ENCODE measurements around the gene MAGEA1.
"Not testable (repeated sequence)": the region's sequence is repeated elsewhere in the genome, so short reads cannot be mapped to it uniquely, and the experiment has no call there.

The MAGEA1 gene, protein sequence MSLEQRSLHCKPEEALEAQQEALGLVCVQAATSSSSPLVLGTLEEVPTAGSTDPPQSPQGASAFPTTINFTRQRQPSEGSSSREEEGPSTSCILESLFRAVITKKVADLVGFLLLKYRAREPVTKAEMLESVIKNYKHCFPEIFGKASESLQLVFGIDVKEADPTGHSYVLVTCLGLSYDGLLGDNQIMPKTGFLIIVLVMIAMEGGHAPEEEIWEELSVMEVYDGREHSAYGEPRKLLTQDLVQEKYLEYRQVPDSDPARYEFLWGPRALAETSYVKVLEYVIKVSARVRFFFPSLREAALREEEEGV

DNA sequence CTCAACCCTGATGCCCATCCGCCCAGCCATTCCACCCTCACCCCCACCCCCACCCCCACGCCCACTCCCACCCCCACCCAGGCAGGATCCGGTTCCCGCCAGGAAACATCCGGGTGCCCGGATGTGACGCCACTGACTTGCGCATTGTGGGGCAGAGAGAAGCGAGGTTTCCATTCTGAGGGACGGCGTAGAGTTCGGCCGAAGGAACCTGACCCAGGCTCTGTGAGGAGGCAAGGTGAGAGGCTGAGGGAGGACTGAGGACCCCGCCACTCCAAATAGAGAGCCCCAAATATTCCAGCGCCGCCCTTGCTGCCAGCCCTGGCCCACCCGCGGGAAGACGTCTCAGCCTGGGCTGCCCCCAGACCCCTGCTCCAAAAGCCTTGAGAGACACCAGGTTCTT is at the start of gene MAGEA1:
TSS of gene MAGEA1 (plus strand) at position 154 of the 400 bp plus-strand sequence. CDS start 3,106 bp downstream, outside the sequence.
- no peak for DNase-seq (ENCODE audit: low spot score)

DNA sequence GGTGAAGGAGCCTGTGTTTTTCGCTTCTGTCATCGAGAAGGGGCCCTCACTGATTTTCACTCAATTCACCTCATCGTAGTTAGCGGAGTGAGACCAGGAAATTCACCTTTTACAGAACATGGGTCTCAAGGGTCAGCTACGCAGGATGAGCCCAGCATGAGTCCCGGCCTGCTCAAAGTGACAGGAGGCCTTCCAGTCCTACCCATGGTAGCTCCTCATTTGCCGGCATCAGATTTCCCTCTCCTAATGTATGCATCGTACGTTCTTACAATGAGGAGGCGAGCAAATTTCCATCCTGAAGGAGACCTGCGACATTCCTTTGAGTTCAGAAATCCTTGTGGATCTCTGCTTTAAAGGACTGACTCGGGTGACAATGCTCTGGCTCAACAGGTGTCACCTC is 46.2 kb upstream of the MAGEA1 start:
- DNase-seq (ENCODE audit: low spot score): not testable (repeated sequence)

DNA sequence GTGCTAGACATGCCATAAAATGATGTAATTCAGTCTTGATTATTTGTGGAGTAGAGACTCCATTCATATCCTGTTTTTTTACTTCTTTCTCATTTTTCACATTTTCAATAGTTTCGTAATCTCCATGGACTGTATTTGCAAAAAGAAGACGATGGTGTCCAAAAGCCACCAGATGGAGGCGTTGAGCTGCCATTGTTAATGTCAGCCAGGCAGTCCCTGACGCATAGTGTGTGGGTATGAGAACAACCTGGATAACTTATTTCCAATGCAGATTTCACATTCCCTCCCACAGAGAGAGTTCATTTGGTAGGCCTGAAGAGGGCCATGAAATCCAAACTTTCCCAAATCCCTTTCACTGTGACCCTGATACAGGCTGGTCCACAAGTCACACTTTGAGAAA is 40.0 kb upstream of the MAGEA1 start:
- DNase-seq (ENCODE audit: low spot score): not testable (repeated sequence)

DNA sequence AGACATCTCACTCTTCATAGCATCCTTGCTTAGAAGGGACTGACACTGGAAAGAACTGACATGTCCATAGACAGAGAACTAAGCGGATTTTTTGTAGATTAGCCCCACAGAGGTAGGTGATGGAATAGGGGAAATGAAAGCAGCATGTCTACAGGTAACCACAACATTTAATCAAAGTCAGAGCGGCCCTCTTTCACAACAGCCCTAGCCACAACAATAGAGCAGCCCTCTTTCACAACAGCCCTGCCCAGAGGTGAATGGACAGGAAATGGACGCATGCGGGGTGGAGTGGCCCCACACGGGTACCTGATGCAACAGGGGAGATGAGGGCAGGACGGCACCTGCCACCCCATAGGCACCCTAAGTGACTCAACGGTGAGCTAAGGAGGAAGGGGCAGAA is 32.8 kb upstream of the MAGEA1 start:
- DNase-seq (ENCODE audit: low spot score): not testable (repeated sequence)

DNA sequence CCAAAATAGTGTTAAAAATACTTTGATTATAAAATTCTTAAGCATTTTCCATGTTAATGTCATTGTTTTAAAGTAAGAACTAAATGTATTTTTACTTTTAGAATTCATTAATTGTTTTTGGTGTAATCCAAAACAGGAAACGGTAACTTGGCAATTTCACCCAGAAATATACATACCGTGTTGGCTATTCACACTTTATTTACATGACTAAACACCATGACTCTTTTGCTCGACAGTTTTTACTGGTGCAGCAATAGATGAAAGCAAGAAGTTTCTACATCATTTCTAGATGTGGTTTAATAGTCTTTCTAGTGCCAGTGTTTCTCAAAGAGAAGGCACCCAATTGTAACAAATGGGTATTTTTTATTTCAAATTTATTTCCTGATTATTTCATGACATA is 25.6 kb upstream of the MAGEA1 start:
- DNase-seq (ENCODE audit: low spot score): peak; percentile 38

DNA sequence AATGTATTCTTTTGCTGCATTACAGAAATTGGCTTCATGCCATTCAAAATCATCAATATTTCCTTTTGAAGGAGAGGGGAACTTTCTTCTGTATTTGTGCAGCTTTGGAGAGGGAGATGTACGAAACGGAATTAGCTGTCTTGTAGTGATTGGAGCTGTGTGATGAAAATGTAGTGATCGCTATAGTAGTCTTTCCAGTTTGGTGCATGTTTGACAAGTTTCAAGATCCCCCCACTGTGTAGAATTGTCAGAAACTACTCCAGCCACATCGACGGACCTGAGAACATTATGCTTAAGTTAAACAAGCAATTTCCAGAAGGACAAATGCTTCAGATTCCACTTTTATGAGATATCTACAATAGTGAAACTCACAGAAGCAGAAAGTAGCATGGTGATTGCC is 21.6 kb upstream of the MAGEA1 start:
- no peak for DNase-seq (ENCODE audit: low spot score)

DNA sequence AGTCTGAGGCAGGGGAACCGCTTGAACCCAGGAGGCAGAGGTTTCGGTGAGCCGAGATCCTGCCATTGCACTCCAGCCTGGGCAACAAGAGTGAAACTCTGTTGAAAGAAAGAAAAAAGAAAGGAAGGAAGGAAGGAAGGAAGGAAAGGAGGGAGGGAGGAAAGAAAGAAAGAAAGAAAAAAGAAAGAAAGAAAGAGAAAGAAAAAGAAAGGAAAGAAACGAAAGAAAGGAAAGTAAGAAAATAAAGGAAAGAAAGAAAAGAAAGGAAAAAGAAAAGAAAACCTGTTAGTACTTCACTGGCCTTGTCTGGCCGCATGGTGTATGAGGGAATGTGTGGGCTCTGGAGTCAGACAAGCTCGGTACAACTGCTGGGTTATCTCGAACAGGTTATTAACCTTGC is 20.8 kb upstream of the MAGEA1 start:
- no peak for DNase-seq (ENCODE audit: low spot score)

DNA sequence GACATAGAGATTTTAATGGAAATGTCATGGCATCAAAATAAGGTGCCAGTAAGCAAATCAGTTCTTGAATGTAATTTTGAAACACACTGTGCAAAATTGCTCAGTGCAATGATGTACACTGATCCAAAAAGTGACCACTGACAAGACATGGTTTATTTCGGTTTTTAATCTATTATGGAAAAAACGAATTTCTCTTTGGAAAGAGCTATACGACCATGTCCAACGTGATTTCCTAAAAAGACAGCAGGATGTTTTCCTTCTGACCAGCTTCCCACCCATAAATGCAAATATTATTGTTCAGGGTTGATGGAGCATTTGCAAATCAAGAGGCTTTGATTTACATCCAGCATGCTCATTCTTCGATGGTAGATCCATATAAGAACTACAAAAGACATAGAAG is 17.1 kb upstream of the MAGEA1 start:
- DNase-seq (ENCODE audit: low spot score): no peak

DNA sequence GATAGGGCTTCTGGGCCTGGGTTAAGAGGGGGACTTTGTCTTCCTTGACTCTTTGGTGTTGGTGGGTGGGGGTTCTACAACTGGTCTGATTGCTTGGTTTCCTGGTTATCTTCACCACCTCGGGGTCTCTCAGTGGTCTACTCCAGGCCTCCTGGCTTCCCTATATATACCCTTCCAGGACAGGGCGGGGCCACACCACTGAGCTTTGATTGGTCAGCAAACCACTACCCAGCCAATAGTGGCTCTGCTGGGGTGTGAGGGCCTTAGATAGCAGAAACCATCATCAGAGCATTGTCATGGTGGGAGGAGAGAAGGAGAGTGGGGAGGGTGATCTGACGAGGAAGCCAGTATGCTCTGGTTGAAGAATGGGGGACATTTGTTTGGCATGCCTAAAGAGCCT is 14.4 kb upstream of the MAGEA1 start:
- DNase-seq (ENCODE audit: low spot score): no peak

DNA sequence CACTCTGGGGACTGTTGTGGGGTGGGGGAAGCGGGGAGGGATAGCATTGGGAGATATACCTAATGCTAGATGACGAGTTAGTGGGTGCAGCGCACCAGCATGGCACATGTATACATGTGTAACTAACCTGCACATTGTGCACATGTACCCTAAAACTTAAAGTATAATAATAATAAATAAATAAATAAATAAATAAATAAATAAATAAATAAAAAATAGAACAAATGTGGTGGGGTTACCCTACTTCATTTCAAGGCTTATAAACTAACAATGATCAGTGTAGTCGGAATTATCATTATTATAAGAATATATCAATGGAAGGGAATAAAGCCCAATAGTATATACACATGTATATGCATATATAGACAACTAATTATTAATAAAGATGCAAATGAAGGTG is 10.7 kb upstream of the MAGEA1 start:
- DNase-seq (ENCODE audit: low spot score): not testable (repeated sequence)

DNA sequence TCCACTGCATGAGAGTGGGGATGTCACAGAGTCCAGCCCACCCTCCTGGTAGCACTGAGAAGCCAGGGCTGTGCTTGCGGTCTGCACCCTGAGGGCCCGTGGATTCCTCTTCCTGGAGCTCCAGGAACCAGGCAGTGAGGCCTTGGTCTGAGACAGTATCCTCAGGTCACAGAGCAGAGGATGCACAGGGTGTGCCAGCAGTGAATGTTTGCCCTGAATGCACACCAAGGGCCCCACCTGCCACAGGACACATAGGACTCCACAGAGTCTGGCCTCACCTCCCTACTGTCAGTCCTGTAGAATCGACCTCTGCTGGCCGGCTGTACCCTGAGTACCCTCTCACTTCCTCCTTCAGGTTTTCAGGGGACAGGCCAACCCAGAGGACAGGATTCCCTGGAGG is 2.7 kb downstream of the MAGEA1 start:
- DNase-seq (ENCODE audit: low spot score): no peak

DNA sequence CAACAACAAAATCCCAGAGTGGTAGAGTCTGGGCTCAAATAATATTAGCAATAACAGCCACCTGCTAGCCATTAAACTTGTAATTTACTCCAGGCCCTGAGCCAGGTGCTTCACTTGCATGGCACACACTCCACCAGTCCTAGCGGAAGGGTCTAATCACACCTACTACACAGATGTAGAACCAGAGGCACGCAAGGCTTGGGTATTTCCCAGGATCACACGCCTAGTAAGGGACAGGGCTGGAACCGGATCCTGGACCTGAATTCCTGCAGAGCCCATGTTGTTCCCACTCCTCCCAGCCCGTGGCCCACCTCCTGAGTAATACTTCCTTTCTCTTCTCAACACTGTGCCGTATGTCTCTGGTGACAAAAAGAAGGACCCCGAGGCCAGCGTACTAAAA is 5.7 kb downstream of the MAGEA1 start:
- no peak for DNase-seq (ENCODE audit: low spot score)

DNA sequence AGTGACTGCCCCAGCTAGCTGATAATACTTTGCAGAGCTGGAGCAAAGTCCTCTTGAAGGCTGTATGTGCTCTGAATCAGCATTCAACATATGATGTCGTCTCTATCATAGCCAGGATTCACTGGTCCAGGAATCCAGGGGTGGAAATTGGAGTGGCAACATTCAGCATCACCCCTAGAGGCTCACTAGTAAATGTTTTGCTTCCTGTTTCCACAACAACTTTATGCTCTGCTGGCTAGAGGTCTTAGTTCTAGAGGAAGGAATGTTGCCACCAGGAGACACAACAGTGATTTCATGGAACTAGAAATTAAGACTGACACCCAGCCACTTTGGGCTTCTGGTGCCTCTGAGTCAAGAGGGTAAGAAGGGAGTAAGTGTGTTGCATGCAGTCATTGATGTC is 11.3 kb downstream of the MAGEA1 start:
- DNase-seq (ENCODE audit: low spot score): peak; percentile 12

DNA sequence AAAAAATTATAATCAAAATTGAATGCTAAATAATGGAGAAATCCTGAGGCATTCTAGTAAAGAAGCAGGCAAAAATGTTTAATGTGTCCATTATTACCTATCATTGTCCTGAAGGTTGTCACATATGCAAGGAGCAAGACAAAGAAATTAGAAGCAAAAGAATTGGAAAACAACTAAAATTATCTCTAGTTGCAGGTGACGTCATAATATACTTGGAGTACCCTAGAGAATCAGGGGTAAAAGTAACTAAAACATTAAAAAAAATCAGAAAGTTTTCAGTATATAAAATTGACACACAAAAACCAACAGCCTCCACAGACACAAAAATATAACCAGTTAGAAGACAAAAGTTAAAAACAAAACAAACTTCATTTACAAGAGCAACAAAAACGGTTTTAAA is 21.4 kb downstream of the MAGEA1 start:
- DNase-seq (ENCODE audit: low spot score): no peak

DNA sequence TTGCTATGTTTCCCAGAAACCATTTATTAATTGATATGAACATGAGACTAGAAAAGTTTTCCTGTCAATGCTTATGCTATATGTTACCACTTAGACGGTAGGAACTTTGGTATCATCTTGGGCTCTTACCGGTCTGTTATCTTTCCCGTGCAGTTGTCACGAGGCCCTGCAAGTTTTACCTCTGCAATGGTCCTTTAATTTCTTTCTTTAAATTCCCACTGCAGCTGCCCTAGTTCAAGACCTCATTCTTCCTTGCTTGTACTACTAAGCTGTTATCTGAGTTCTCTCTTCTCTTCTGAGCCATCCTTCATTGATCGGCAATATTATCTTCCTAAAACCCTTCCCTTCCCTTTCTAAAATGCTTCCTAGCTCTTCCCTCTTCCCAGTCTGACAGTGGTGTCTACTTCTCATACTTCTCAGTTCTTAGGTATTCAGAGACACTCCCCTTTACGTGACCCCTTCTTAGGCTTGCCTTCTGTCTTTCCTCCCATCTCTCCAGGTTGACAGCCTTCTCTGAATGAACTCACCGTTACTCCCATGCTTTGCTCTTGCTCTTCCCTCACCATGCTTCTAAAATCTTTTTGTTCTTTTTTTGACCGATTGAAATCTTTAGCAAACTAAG is 27.5 kb downstream of the MAGEA1 start:
- DNase-seq (ENCODE audit: low spot score): no peak

DNA sequence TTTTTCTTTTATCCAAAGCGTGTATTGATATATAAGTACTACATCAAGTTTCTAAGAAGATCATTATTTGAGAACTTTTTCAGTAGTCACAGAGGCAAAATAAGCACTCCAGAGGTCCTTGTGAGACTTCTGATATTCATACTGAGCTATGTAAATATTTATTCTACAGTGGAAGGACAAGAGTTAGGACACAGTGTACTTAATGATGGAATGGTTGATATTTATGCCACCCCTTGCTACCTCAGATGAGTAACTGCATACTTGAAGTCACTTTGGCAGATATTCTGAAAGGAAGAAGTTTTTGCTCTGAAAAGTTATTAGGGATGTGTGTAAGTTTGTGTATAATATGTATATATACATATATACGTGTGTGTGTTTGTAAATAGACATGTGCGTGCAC is 30.3 kb downstream of the MAGEA1 start:
- no peak for DNase-seq (ENCODE audit: low spot score)

DNA sequence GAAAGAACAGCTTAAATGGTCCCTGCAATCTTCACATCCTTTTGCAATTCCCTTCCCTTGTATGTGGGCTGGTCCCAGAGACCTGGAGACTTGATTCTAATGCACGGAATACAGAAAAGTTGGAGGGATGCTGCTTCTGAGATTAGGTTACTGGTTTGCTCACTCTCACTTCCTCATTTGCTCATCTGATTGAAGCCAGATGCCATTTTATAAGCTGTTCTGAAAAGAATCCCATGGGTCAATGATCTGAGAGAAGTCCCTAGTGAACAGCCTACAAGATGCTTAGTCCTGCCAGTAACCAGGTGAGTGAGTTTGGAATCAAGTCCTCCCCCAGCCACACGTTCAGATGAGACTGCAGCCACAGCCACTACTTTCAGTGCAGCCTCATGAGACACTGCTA is 35.9 kb downstream of the MAGEA1 start:
- DNase-seq (ENCODE audit: low spot score): no peak

DNA sequence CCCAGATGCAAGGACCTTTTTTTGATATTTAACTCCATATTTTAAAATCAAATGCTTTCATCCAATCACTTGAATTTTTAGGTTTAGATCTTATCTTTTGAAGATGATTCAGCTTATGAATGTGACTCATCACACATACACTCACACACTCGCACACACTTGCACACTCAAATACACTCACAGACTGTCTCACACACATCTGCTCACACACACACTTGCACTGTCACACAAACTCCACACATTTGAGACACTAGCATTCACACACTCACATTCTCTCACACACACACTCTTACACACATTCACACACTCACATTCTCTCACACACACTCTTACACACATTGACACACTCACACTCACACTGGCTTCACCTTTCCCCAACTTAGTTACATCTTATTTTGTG is 37.8 kb downstream of the MAGEA1 start:
- DNase-seq (ENCODE audit: low spot score): no peak

DNA sequence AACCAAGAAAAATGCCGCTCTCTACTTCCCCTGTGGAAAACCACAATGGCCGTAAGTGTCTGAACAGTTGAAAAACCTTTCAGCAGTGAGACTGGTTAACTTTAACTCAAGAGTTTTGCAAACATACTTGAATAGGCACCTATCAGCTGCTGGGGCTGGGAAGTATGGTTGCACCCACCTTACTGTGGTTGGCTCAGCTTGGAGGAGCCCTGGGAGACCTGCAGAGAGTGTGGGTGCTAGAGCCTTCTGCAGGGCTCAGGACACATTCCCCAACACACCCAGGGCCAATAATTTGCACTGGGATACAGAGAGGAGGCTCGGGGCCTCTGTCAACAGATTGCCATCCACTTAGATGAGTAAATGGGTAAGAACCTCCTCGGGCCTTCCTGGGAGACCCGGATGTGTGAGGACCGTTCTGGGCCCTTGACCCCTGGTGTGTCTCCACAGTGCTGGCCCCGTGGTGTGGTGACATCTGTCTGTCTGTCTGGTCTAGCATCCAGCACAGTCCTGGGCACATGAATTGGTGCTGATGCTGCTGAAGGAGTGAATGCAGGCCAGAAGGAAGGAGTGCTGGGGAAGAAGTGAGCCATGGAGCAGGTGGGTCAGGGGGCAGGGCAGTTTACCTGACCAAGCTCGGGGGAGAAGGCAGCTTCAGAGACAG is 46.5 kb downstream of the MAGEA1 start:
- no peak for DNase-seq (ENCODE audit: low spot score)

DNA sequence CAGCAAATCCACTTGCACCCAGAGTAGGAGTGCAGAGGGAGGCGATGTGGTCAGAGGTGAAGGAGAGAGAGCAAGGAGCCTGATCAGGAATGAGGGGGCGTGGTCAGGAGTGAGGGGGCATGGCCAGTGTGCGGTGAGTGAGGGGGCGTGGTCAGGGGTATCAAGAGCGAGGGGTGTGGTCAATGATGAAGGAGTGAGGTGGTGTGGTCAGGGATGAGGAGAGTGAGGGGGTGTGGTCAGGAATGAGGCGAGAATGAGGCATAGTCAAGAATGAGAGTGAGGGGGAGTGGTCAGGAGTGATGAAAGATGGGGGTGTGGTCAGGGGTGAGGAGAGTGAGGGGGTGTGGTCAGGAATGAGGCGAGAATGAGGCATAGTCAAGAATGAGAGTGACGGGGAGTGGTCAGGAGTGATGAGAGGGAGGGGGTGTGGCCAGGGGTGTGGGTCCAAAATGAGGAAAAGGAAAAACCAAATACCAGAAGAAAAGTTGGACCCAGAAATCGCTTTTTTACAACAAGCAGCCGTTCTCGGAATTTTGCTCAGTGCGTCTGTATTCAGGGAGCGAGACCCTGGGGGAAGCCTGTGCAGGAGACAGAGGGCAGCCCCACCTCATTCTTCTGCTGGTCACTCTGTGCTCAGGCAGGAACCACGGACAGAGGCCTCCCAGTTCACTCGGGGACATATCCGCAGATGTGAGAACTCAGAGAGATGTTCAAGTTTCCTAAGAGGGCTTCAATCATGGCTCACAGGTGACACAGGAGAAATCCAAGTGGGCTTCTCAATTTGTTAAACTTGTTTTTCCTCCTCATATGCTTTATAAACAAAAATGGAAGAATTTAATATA is 47.5 kb downstream of the MAGEA1 start:
- DNase-seq (ENCODE audit: low spot score): peak; percentile 93

All from RKO (cell line).